Measurements from ENCODE around the gene PHLDA1.
"Not testable (repeated sequence)": the region's sequence is repeated elsewhere in the genome, so short reads cannot be mapped to it uniquely, and the experiment has no call there.

The PHLDA1 gene

DNA sequence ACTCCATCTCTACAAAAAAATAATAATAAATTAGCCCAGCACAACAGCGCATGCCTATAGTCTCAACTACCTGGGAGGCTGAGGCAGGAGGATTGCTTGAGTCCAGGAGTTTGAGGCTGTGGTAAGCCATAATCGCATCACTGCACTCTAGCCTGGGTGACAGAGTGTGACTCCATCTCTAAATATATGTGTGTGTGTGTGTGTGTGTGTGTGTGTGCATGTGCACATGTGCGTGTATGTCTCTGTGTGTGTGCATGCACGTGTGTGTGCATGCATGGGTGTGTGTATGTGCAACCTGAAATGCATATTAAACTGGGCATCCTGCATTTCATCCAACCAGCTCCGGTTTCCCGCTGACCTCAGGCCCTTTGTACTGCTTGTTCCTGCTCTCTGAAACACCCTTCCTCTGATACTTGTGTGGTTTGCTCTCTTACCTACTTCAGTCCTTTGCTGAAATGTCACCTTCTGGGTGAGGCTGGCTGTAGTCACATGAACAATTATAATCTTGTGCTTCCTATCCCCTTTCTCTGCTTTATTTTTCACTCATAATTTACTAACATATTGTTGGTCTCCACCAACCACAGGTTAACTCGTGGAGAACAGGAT, 46.9 kb downstream of the PHLDA1 start:
- no peak for FAIRE-seq

DNA sequence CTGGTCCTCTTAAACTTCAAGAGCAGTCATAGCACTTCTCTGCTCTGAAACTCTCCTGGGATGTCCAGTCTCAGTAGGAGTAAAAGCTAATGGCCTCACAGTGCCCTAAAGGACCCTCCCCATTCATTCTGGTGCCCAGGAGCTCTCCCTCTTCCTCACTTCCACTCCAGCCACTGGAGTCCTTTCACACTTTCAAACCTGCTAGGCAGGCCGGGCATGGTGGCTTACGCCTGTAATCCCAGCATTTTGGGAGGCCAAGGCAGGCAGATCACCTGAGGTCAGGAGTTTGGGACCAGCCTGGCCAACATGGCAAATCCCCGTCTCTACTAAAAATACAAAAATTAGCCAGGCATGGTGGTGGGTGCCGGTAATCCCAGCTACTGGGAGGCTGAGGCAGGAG, 47.7 kb downstream of the PHLDA1 start:
- FAIRE-seq = not testable (repeated sequence)

DNA sequence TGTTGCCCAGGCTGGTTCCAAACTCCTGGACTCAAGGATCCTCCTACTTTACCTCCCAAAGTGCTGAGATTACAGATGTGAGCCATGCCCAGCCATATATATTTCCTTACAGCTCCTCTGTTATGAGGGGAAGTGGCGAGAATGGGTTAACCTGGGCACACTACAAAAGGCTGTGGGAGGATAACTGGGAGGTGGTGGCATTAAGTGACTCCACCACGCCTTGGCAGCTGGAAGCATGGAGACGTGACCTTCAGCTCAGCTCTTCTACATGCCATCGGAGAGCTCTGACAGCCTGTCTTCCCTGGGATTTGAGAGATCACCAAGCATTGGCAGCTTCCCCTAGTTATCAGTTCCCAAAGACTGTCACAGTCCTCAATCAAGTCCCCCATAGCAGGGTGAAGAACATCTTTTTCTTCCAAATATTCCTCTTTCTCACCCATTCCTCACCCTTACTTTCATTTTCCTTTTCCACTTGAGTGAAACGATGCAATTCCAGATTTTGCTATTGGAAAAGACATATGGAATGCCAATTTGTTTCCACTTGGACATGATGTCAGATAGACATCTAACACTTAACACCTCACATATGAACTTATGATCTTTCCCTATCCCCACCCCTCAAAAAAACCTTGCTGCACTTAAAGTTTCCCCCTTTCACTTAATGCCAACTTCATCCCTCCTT, 48.5 kb downstream of the PHLDA1 start:
- no peak for FAIRE-seq

DNA sequence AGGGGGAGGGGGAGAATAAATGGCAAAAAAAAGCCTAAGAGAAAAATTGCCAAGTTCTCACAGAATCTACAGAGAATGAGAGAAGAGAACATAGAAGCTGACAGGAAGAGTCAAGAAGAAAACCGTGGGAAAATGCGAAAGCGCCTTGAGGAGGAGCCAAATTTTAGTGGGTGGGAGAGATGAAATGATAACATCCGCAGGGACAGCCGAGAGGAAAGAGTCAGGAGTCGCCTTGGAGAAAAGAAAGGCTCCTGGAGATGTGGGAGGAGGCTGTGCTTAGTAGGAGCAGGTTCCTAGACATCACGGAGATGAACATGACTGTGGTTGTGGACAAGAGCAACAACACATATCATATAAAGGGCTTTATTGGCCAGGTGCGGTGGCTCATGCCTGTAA, 49.4 kb downstream of the PHLDA1 start:
- FAIRE-seq = no peak

DNA sequence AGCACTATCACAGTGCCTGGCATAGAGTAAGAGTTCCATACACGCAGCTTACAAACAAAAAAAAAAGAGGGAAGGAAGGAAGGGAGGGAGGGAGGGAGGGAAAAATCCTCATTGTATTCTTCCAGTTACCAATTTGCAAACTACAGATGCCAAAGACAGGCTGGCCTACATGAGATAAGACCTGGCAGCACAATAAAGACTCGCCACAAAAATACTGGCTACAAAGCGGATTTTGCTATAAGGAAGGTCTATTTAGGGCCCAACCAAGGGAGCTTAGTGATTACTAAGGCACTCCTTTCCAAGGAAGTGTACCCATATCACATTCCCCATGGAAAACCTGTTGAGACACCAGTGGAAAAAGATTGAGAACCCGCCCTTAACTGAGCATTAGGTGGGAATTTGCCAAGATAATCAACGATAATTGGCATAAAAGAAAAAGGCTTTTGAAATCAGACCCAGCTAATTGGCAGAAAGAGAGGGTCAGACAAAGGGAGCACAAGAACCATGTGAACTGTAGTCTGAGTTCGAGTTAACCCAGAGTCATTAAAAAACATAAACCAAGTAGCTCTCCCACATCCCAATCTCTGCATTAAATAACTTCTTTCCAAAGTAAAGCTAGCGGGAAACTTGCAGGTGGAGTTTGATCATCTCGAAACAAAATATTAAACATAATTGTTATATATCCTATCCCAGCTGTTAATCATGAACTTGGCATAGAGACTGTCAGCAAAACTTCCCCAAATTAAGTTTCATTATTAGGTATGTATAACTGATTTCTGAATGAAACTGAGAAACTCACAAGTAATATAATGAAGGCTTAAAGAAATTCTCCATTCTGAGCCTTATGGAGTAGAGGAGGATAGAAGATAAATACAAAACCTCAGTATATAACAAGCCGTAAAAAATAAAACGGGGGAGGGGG, 50.1 kb downstream of the PHLDA1 start:
- FAIRE-seq = no peak

DNA sequence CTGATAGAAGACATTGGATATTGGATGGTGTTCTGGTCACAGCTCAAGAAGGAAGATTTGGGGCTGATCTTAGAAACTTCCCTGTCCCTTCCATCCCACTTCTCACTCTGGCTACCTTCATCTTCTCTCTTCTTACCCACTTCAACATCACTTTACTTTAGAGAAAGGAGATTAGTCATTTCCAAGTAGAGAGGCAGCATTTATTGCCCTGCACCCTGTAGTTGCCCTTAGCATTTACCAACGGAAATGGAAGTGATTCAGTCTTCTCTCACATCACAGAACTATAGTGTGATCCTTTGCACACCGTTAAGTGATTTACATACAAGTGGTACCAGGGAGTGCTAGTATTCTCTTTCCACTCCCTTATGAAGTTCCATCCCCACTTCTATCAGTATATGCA, 52.4 kb downstream of the PHLDA1 start:
- FAIRE-seq = no peak

DNA sequence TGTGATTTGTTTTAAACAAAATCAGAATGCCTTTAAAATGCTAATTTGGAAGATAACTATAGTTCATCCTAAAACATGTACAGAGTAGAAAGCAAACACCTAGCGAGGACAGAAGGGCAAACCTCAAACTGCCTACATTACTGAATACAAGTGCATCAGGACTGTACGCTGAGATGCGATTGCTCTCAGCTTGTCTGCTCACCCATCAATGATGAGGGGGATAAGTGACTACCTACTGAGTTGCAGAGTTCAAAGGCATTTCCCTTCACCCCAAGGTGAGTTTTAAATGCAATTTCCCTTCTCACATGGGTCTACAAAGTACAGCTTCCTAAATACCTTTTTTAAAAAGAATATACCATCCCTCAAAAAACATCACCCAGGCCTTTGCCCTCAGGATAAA, 52.9 kb downstream of the PHLDA1 start:
- FAIRE-seq = no peak

DNA sequence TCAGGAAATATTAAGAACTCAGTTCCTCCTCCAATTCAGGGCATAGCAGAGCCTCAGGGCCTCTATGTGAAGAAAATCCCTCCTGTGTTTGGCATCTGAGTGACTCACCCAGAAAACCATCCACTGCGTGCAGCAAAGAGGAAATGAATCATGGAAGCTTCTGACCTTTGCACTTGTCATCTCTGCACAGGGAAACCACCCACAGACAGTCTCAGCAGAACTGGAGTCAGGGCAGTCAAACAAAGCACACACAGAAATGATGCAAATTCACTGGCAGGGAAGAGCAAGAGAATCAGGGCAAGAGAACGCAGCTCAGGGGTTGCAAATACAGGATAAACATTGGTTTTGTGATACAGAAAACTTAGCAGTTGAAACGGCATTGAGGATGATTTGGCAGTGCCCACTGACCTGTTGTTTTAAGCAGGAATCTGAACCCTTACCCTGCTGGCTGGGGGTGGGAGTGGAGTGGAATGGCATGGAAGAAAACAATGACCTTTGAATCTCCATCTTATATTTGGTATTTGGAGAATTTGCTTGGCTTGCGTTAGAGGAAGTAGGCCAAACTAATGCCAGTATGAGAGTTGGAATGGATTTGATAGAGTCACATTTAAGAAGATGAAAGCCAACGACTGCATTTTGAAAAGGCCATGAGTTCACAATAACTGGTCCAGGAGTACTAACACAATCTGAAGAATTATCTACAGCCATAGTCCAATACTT, 53.5 kb downstream of the PHLDA1 start:
- no peak for FAIRE-seq

DNA sequence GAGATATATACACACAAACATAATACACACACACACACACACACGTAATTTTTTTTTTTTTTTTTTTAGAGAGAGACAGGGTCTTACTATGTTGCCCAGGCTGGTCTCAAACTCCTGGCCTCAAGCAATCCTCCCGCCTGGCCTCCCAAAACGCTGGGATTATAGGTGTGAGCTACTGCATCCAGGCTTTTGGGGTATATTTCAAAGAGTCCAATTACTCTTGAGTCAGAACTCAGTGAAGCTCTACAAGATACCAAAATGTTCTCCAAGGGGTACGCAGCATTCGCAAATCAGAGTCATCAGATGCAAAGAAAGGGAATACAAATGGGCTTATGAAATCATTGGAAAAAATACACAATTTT, 54.0 kb downstream of the PHLDA1 start:
- no peak for FAIRE-seq

DNA sequence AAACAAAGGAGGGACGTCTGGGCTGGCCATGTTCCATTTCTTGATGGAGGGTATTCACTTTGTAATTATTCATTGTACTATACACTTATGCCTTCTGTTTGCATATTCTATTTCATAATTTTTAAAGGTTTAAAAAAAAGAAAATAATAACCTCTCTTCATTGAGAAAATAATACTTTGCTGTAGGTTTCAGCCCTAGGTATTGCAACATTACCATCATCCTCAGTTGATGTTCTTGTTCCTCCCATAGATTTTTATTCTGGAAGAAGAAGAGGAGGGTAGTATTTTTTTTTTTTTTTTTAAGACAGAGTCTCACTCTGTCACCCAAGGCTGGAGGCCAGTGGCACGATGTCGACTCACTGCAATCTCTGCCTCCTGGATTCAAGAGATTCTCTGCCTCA, 54.7 kb downstream of the PHLDA1 start:
- FAIRE-seq = no peak

DNA sequence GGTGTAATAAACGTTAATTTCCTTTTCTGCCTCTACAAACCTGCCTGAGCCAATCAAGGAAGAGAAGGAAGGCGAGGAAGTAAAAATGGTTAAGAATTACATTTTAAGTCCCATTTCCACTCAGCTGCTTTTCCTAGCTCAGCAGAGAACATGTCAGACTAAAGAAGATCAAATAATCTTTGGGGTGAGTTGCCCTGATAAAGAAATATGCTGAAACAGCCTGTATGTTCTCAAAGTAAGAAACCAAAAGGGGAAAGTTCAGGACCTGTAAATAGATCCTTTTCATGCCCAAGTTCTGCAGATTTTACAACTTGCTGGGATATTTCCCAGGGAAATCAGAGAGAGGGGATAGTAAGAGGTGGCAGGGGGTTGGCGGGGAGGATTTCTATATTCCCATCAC, 55.5 kb downstream of the PHLDA1 start:
- FAIRE-seq = no peak

DNA sequence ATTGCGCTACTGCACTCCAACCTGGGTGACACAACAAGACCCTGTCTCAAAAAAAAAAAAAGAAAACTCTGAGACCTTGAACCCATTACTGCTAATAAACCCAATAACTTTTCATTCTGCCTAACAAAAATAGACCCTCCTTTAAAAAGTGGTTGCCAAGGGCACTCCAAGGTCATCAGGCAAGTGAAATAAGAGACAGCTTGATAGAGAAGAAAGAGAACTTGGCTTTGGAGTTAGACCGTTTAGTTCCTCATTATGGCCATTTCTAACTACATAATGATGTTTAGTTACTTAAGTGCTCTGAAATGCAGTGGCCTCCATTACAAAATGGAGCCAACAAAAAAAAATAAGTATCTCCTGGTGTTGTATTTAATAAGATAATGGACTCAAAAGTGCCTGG, 55.9 kb downstream of the PHLDA1 start:
- FAIRE-seq = no peak

Measured in colon (tissue), 2 donors.